PC-3 (cell line): ENCODE measurements around the gene PCGF2. TPM values are rescaled to one million over a fixed set of nuclear protein-coding genes. Genes with fewer than 3 reads are reported as not detected.

Source experiments
- ATAC-seq: fragments of 200-7000 bp; cut with Tn5 transposase; 2 replicates; pipeline ENCODE4 v1.9.1; 2020; ENCODE audit warnings: mild to moderate bottlenecking, moderate library complexity
- BruUV-seq: library from RNA; stranded (reverse); fragments of 400-500 nt; replicated peaks from 2 replicates; lab custom pipeline; 2021; lab: Mats Ljungman, UMichigan
- CTCF ChIA-PET: fragments of 300-600 bp; sonication (Branson Sonifier 250); formaldehyde crosslinking; loops from one replicate; lab custom pipeline; 2022; ENCODE audit warnings: antibody characterized with exemption; lab: Charles Lee
- POLR2A ChIA-PET: fragments of 300-600 bp; sonication (Branson Sonifier 250); formaldehyde crosslinking; loops from one replicate; lab custom pipeline; 2022; ENCODE audit warnings: antibody characterized with exemption; ENCODE audit not compliant: unreplicated experiment; lab: Charles Lee
- DNase-seq: peaks from one replicate; pipeline ENCODE4 v3.0.0-alpha.2; 2015
- H2AFZ ChIP-seq: fragments of 300-600 bp; sonication (generic); 2 replicates; pipeline ENCODE4 v1.6.0; 2016; ENCODE audit warnings: antibody characterized with exemption, low read length
- H3F3A ChIP-seq: fragments of 300-600 bp; sonication (generic); one replicate; pipeline ENCODE4 v1.6.0; 2017; ENCODE audit warnings: antibody characterized with exemption, low read length, control low read depth, mild to moderate bottlenecking; ENCODE audit not compliant: unreplicated experiment
- H3K27ac ChIP-seq: fragments of 300-600 bp; sonication (generic); 2 replicates; pipeline ENCODE4 v1.5.1; 2016; ENCODE audit warnings: mild to moderate bottlenecking, low read length
- H3K27me3 ChIP-seq: fragments of 300-600 bp; sonication (generic); 2 replicates; pipeline ENCODE4 v1.6.1; 2016; ENCODE audit warnings: low read length, mixed read lengths
- H3K36me3 ChIP-seq: fragments of 300-600 bp; sonication (generic); 2 replicates; pipeline ENCODE4 v1.6.1; 2016; ENCODE audit warnings: low read depth, mixed run types, low read length, mixed read lengths
- H3K4me1 ChIP-seq: fragments of 300-600 bp; sonication (generic); 2 replicates; pipeline ENCODE4 v1.5.1; 2016; ENCODE audit warnings: low read length; ENCODE audit not compliant: insufficient read depth
- H3K4me2 ChIP-seq: fragments of 300-600 bp; sonication (generic); 2 replicates; pipeline ENCODE4 v1.6.0; 2016; ENCODE audit warnings: low read length
- H3K4me3 ChIP-seq: fragments of 300-600 bp; sonication (generic); 2 replicates; pipeline ENCODE4 v1.5.1; 2016; ENCODE audit warnings: mild to moderate bottlenecking, low read length, mixed read lengths
- H3K79me2 ChIP-seq: fragments of 300-600 bp; sonication (generic); 2 replicates; pipeline ENCODE4 v1.6.1; 2017; ENCODE audit warnings: low read length, mixed read lengths
- H3K9ac ChIP-seq: fragments of 300-600 bp; sonication (generic); 2 replicates; pipeline ENCODE4 v1.6.0; 2016; ENCODE audit warnings: mild to moderate bottlenecking, low read length
- H3K9me2 ChIP-seq: fragments of 300-600 bp; sonication (generic); replicated peaks from 2 replicates; pipeline ENCODE4 v1.6.1; 2016; ENCODE audit warnings: mixed run types, low read length, mixed read lengths
- H3K9me3 ChIP-seq: fragments of 300-600 bp; sonication (generic); 2 replicates; pipeline ENCODE4 v1.6.1; 2016; ENCODE audit warnings: low read length, mixed read lengths
- H4K20me1 ChIP-seq: fragments of 300-600 bp; sonication (generic); 2 replicates; pipeline ENCODE4 v1.6.1; 2016; ENCODE audit warnings: low read length, mixed read lengths
- EZH2 ChIP-seq: fragments of 300-600 bp; sonication (generic); IDR thresholded peaks from one replicate; pipeline ENCODE4 v1.6.1; 2017; ENCODE audit warnings: antibody characterized with exemption, mild to moderate bottlenecking, low read length; ENCODE audit not compliant: unreplicated experiment
- EZH2phosphoT487 ChIP-seq: fragments of 300-600 bp; sonication (generic); IDR thresholded peaks from 2 replicates; pipeline ENCODE4 v1.6.1; 2018; ENCODE audit warnings: mild to moderate bottlenecking, antibody characterized with exemption, low read length, borderline replicate concordance
- intact Hi-C: fragments of 100-400 bp; cut with micrococcal nuclease; formaldehyde crosslinking; loops from 2 replicates; pipeline ENCODE4 v1.9.0; 2023
- total RNA-seq: library from RNA; depleted of rRNA; stranded (reverse); fragments of >200 nt; gene quantifications from 2 replicates; pipeline ENCODE4 v1.2.3, GENCODE V29; 2014
- TF ChIP-seq, protein P1 (sequence below): fragments of 300-600 bp; sonication (generic); conservative IDR thresholded peaks from 2 replicates; pipeline ENCODE4 v1.5.1; 2017; ENCODE audit warnings: antibody characterized with exemption, low read depth, mild to moderate bottlenecking, low read length

The PCGF2 gene
- total RNA-seq, 1 experiment from 2014 or later: 14.1 TPM

DNA sequence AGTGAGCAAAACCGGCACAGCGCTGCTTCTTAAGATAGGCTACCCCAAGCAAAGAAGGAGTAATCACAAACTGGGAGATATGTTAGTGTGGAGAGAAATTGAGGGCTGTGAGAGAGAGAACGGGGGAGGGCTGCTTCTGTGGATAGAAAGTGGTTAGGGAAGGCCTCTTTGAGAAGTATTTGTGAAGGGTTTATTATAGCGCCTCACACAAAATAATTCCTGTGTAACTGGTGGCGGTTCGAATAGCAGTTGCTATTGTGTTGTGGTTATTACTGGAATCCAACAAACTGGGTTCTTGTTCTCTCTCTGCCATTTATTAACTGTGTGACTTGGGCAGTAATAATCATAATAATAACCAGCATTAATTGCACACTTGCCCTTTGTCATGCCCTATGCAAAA lies 27.2 kb downstream of the PCGF2 start:
- Histone ChIP-seq H3K27ac (no peak overlapping the region), H3K36me3 (no peaks in the 10 kb centered on the region), H3F3A (no peaks in the 10 kb centered on the region), H3K9me2 (no peaks in the 10 kb centered on the region), H3K9ac (no peak overlapping the region), H4K20me1 (no peaks in the 10 kb centered on the region), H3K4me2 (no peak overlapping the region), H3K79me2 (no peaks in the 10 kb centered on the region), H3K4me3 (no peak overlapping the region), H3K9me3 (no peaks in the 10 kb centered on the region), H3K4me1 (no peaks in the 10 kb centered on the region), H2AFZ (no peak overlapping the region), H3K27me3 (no peaks in the 10 kb centered on the region)
- ChIA-PET POLR2A (no interaction called here), CTCF (interaction anchor here (0.6 kb wide), 1 partner anchor 36 kb away, joined by 6 read pairs; no protein-coding TSS in a partner anchor)
- DNase-seq: no peak
- intact Hi-C loops: no loop called here
- no peak for TF ChIP-seq EZH2
- TF ChIP-seq, protein P1, sequence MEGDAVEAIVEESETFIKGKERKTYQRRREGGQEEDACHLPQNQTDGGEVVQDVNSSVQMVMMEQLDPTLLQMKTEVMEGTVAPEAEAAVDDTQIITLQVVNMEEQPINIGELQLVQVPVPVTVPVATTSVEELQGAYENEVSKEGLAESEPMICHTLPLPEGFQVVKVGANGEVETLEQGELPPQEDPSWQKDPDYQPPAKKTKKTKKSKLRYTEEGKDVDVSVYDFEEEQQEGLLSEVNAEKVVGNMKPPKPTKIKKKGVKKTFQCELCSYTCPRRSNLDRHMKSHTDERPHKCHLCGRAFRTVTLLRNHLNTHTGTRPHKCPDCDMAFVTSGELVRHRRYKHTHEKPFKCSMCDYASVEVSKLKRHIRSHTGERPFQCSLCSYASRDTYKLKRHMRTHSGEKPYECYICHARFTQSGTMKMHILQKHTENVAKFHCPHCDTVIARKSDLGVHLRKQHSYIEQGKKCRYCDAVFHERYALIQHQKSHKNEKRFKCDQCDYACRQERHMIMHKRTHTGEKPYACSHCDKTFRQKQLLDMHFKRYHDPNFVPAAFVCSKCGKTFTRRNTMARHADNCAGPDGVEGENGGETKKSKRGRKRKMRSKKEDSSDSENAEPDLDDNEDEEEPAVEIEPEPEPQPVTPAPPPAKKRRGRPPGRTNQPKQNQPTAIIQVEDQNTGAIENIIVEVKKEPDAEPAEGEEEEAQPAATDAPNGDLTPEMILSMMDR: no peak
- TF ChIP-seq EZH2phosphoT487: no peak
- BruUV-seq: no TSS peak
- no peak for ATAC-seq

DNA sequence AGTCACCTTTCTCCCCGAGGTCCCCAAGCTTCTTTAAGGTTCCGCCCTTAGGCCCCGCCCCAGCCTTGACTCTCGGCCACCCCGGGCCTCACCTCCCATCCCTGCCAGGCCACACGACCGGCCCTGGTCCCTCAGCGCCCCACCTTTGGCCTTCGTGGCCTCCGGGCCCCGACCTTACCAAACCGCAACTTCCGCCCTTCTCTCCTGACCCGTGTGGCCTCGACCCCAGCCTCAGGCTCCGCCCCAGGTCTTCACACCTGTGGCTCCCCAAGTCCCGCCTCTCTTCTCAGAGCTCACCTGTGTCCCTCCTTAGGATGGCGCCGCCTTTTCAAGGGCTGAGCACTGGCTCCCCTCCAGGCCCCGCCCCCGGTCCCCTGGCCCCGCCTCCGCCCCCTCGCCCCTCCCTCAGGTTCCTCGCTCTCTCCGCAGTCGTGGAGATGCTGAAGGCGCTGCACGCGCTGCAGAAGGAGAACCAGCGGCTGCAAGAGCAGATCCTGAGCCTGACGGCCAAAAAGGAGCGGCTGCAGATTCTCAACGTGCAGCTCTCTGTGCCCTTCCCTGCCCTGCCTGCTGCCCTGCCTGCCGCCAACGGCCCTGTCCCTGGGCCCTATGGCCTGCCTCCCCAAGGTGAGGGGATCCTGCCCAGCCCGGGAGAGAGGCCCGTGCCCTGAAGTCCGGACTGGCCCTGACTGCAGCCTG lies 28.0 kb downstream of the PCGF2 start:
- no peaks in the 10 kb centered on the region for H3K9me3 ChIP-seq
- POLR2A ChIA-PET: no interaction called here
- ATAC-seq (no peak), DNase-seq (no peak)
- H2AFZ ChIP-seq: no peak overlapping the region
- H3K9ac ChIP-seq: no peak overlapping the region
- CTCF ChIA-PET: interaction anchor here (0.6 kb wide), 1 partner anchor 36 kb away, joined by 6 read pairs; no protein-coding TSS in a partner anchor
- H4K20me1 ChIP-seq: no peaks in the 10 kb centered on the region
- H3F3A ChIP-seq: no peaks in the 10 kb centered on the region
- H3K36me3 ChIP-seq: no peaks in the 10 kb centered on the region
- TF ChIP-seq, protein P1: no peak
- no peak for TF ChIP-seq EZH2
- no peak for TF ChIP-seq EZH2phosphoT487
- intact Hi-C loops: no loop called here
- H3K27me3 ChIP-seq: no peaks in the 10 kb centered on the region
- no peaks in the 10 kb centered on the region for H3K4me1 ChIP-seq
- no peaks in the 10 kb centered on the region for H3K79me2 ChIP-seq
- no TSS peak for BruUV-seq
- H3K4me3 ChIP-seq: no peak overlapping the region
- H3K27ac ChIP-seq: no peak overlapping the region
- no peak overlapping the region for H3K4me2 ChIP-seq
- H3K9me2 ChIP-seq: no peaks in the 10 kb centered on the region

DNA sequence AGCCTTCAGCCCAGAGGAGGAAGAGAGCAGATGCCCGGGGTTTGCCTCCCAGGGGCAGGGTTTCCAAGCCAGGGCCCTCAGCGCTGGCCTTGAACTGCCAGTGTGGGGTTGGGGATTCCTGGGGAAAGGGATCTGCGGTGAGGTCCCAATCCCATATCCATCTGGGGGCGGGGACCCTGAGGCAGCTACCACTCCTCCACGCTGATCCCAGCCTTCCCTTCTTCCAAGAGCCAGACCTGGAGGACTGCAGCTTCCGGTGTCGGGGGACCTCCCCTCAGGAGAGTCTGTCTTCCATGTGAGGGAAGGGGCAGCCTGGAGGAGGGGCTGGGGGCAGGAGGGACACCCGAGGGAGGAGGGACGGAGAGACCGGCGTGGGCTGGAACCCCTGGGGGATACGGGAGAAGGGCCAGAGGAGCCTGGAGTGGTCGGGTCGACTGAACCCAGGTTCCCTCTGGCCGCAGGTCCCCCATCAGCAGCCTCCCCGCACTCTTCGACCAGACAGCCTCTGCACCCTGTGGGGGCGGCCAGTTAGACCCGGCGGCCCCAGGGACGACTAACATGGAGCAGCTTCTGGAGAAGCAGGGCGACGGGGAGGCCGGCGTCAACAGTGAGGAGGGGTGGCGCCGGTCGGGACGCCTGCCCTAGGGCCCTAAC lies 28.7 kb downstream of the PCGF2 start:
- no peaks in the 10 kb centered on the region for H4K20me1 ChIP-seq
- H3K9me3 ChIP-seq: no peaks in the 10 kb centered on the region
- CTCF ChIA-PET: no interaction called here
- no peaks in the 10 kb centered on the region for H3K4me1 ChIP-seq
- no peak for TF ChIP-seq EZH2phosphoT487
- TF ChIP-seq EZH2: no peak
- TF ChIP-seq, protein P1: no peak
- H3K79me2 ChIP-seq: no peaks in the 10 kb centered on the region
- H2AFZ ChIP-seq: no peak overlapping the region
- no peak overlapping the region for H3K27ac ChIP-seq
- ATAC-seq: no peak
- H3K9ac ChIP-seq: no peak overlapping the region
- no peaks in the 10 kb centered on the region for H3F3A ChIP-seq
- no peak overlapping the region for H3K4me3 ChIP-seq
- no peaks in the 10 kb centered on the region for H3K27me3 ChIP-seq
- BruUV-seq: no TSS peak
- POLR2A ChIA-PET: no interaction called here
- H3K36me3 ChIP-seq: no peaks in the 10 kb centered on the region
- DNase-seq: no peak
- no peaks in the 10 kb centered on the region for H3K9me2 ChIP-seq
- intact Hi-C loops: no loop called here
- H3K4me2 ChIP-seq: no peak overlapping the region
